Adrenal gland (tissue), 5 donors: ENCODE data around the gene CLDN20.

Experiments
- POLR2A ChIP-seq, 2 donors: fragments of 450-650 bp; IDR thresholded peaks; one replicate each; pipeline ENCODE4 v1.6.1; 2017; ENCODE audit warnings: antibody characterized with exemption in 2 of 2, mild to moderate bottlenecking in 2 of 2, moderate library complexity in 1 of 2
- TF ChIP-seq, protein P1 (sequence below), 6 experiments: fragments of 450-650 bp in 4 of 6; fragments of 200-600 bp in 2 of 6; sonication (generic) in 1 of 6; IDR thresholded peaks; 1 replicate in 5 of 6; 2 replicates in 1 of 6; pipeline versions ENCODE4 v1.5.1 to v1.8.0; 2016 to 2021; ENCODE audit warnings: antibody characterized with exemption in 6 of 6, mild to moderate bottlenecking in 2 of 6, moderate library complexity in 1 of 6
- donor health status: DM: no; HTN: no; CAD: no.

- TF ChIP-seq, protein P1, sequence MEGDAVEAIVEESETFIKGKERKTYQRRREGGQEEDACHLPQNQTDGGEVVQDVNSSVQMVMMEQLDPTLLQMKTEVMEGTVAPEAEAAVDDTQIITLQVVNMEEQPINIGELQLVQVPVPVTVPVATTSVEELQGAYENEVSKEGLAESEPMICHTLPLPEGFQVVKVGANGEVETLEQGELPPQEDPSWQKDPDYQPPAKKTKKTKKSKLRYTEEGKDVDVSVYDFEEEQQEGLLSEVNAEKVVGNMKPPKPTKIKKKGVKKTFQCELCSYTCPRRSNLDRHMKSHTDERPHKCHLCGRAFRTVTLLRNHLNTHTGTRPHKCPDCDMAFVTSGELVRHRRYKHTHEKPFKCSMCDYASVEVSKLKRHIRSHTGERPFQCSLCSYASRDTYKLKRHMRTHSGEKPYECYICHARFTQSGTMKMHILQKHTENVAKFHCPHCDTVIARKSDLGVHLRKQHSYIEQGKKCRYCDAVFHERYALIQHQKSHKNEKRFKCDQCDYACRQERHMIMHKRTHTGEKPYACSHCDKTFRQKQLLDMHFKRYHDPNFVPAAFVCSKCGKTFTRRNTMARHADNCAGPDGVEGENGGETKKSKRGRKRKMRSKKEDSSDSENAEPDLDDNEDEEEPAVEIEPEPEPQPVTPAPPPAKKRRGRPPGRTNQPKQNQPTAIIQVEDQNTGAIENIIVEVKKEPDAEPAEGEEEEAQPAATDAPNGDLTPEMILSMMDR (IDR thresholded peaks at IDR 0.05) = no peak
- TF ChIP-seq POLR2A (IDR thresholded peaks at IDR 0.05) = no peak
These were observed 6.0 kb upstream of the CLDN20 start for GRCh38 chr6:155257796-155258195.
